Ramos (cell line): Measurements from ENCODE around the gene SLC25A19.

Experiments
- in situ Hi-C: fragments of 300-500 bp; cut with MboI; formaldehyde crosslinking; loops from one replicate; pipeline ENCODE4 v1.14.3; 2022; ENCODE audit warnings: low sequenced_read_pairs; ENCODE audit not compliant: unreplicated experiment

The SLC25A19 gene

DNA sequence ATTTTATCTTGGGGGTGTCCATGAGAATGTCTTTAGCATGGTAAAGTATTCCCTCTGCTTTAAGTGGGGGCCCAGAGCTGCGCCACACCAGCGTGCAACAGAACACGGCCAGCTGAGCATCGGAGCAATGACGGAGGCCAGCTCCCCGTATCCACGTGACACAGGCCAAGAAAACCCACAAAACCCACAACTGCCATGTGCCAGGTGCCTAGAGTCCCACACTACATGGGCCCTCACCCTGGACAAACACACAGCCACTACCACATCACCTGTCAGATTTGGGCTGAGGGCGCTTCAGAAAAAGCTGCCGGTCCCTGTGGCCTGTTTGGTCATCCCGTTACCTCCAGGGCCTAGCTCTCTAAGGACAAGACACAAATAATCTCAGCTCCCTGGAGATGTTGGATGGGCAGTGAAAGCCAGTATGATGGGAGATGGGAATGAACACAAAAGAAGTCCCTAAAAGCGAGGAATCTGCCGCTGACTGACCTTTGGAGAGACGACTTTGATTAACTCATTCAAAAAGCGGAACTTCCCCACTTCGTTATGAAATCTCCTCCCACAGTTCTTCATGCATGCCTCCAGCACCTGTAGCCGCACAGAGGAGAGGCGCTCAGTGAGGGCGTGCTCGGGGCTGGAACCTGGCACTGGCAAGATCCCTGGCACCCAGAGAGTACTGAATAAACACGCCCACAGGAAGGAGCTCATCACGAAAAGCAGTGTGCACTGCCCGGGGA is 44.9 kb downstream of the SLC25A19 start:
- in situ Hi-C loops = loop anchor here (10.0 kb wide), 1 partner anchor 171 kb away; no protein-coding TSS in a partner anchor

DNA sequence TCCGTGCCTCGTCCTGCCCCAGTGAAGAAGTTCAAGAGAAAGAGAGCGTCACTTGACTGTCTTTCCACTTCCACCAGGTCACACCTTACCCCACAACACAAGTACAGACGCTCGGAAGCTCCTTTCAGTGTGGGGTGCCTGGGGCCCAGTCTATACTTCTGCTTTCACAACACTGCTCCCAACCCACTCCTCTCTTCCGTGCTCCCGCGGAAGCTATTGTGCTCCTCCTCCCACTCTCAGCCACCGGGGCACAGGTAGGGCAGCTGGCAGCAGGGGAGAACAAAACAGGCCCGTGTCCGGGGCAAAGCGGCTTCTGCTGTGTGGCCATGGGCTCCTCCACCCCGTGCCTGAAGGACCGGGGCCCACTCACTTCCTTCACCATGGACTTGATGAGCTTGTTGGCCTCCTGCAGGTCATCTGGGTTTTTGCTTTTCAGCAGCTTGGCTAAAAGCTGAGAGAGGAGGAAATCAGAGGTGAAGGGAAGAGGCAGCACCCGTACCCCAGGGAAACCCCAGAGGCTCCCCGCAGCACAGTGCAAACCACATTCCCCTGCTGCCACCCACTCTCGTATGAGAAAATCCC is 46.7 kb downstream of the SLC25A19 start:
- in situ Hi-C loops = loop anchor here (10.0 kb wide), 1 partner anchor 172 kb away; no protein-coding TSS in a partner anchor

DNA sequence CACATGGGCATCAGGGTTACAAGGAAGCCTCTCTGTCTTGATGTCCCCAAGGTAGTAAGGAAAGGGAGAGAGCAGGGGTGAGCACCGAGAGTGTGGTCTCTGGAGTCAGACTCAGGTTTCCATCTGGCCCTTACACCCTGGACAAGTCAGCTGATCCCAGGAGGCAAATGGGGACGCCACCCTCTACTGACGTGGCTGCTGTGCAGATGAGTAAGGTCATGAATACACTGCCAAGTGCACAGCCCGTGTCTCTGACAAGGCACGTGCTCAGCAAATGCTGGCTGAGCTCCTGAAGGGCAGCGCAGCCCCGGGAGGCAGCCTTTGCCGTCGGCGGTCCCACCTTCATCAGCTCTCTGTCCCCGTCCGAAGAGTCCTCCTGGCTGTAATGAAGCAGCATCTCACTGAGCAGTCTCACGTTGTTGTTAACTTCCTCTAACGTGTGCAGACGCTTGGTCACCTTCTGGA is 47.2 kb downstream of the SLC25A19 start:
- in situ Hi-C loops = loop anchor here (10.0 kb wide), 1 partner anchor 173 kb away; no protein-coding TSS in a partner anchor

DNA sequence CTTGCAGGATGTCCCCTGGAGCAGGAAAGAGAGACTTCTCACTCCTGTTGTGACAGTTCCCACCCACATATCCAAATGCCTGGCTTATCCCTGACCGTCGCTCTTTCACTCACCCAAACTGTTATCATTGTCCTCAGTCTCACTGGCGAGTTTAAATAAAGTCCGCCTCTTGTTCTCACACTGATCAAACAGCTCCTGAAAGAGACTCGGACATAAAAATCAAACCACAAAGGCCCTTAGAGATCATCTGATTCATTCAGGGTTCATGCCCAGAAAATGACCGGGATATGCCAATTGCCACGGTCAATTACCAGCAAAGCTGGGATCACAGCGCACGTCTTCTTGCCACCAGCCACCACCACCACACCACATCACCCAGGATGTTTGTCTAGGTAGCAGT is 47.7 kb downstream of the SLC25A19 start:
- in situ Hi-C loops = loop anchor here (10.0 kb wide), 1 partner anchor 173 kb away; no protein-coding TSS in a partner anchor

DNA sequence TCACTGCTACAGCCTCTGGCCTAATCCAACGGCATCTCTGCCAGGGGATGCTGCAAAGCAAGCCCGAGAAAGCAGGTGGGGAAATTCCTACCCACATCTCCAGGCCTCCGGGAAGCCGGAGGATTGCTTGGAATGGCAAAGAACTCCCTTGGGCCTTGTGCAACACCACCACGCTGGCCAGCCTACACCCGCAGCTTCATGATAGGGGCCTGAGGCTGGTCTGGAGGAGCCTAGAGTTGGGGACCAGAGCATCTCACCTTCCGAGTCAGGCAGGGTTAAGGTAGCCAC is 48.1 kb downstream of the SLC25A19 start:
- in situ Hi-C loops = loop anchor here (10.0 kb wide), 1 partner anchor 174 kb away; no protein-coding TSS in a partner anchor

DNA sequence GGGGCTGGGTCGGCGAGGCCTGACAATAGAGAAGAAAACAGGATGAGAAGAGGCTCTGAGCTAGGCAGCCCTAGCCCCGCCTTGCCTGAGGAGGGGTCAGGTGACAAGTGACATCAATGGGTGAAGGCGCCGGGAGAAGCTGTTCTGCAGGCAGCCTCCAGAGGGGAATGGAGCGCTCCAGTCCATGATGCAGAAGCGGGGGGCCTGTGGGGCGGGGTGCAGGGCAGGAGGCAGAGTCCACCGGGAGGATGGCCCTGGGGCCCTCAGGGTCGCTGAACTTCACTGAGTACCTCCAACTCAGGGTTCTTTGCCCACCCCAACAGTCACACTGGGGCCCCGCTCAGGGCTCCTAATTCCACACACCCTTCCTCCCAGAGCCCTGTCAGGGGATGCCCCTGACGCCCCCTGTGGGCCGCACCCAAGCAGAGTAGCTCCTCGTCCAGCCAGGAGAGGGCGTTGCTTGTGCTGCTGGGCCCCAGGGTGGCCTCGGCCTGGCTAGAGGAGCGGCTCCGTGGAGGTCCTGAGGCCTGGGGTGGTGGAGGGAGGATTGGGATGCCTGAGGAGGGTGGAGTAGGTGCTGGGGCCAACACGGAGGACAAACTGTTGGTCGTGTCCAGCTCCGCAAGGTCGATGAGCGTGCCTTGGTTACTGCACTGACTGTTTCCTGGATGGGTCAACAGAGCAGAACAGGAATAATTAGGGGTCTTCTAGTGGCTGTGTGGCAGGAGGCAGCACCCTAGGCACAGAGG is 48.7 kb downstream of the SLC25A19 start:
- in situ Hi-C loops = loop anchor here (10.0 kb wide), 1 partner anchor 174 kb away; no protein-coding TSS in a partner anchor

DNA sequence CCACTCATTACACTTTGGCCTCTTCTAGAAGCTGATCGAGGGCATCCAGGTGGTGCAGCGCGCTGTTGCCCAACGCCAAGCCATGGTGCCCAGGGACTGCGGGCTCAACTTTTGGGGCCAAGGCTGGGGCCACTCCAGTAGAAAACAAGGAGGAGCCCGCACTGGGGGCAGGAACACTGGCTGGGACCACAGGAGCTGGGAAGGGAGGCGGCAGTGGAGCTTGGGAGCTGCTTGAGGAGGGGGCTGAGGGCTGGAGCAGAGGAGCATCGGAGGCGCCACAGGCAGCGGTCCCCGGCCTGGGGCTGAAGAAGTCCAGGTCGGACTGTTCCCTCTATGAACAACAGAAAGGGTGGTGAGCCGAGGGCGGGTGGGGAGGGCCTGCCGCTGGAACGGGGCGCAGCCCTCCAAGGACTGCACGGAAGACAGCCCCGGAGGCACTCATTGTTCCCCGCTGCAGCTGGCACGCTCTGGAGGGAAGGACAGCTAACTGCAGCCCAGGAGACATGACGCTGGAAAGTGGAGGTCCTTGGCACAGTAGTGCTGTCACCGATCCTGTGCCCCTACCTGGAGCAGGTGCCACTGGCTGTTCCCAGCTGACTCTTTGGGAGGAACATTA is 49.3 kb downstream of the SLC25A19 start:
- in situ Hi-C loops = loop anchor here (10.0 kb wide), 1 partner anchor 175 kb away; no protein-coding TSS in a partner anchor

DNA sequence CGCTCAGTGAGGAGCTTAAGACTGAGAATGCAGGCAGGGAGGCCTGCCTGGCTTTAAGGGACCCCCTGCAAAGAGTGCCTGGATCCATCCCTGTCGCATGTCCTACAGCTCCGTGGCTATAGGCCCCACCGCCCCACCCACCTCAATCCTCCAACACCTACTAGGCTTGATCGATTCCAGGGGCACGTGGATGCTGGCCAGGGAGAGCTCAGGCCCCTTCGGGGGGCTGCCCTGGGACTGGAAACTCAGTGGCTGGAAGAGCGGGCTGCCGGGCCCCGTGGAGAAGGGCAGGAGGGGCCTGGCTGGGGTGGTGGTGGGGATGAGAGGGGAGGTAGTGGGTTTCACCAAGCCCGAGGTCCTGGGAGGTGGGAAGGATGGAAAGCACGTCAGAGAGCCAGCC is 50.0 kb downstream of the SLC25A19 start:
- in situ Hi-C loops = no loop called here

DNA sequence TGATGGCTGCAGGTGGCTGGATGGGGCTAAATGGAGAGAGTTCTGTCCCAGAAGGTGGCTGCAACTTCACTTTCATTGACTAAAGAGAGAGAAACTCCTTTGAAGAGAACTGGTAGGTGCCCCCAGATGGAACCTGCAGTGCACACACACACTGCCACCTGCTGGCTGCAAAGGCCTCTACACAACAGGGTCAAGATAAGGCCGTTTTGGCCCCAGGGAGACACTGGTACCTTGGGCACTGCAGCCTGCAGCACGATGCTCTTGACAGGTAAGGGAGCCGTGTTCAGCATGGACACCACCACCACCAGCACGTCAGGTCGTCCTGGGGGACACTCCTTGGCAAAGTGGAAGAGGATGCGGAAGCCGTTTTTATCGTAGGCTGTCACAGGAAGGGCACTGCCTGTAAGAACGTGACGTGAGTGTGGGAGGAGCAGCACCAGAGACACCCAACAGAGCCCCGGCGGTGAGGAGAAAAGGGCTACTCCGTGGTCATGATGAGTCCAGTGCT is 50.5 kb downstream of the SLC25A19 start:
- in situ Hi-C loops = no loop called here

DNA sequence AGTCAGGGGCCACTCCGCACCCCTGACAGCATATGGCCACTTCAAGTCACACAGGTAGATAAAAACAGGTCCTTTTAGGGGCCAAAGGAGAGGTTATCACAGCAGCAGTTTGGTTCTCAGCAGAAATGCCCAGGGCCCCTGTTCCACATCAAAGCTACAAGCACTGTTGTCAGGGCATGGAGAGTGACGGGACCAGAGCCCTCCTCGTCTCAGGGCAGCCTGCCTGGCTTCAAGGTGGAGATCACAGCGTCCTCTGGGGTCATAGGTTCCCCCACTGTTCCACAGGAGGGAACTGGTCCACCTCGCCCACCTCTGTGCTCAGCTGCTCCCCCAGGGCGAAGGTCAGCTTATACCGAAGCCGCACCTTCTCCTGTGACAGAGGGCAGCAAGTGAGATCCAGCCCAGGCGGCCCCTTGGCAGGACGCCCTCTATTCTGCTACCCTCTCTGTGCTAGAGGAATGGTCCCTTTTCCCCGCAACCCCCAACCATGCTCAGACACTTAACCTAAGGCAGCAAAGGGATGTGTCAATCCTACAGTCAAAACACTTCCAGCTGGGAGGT is 51.1 kb downstream of the SLC25A19 start:
- in situ Hi-C loops = no loop called here

DNA sequence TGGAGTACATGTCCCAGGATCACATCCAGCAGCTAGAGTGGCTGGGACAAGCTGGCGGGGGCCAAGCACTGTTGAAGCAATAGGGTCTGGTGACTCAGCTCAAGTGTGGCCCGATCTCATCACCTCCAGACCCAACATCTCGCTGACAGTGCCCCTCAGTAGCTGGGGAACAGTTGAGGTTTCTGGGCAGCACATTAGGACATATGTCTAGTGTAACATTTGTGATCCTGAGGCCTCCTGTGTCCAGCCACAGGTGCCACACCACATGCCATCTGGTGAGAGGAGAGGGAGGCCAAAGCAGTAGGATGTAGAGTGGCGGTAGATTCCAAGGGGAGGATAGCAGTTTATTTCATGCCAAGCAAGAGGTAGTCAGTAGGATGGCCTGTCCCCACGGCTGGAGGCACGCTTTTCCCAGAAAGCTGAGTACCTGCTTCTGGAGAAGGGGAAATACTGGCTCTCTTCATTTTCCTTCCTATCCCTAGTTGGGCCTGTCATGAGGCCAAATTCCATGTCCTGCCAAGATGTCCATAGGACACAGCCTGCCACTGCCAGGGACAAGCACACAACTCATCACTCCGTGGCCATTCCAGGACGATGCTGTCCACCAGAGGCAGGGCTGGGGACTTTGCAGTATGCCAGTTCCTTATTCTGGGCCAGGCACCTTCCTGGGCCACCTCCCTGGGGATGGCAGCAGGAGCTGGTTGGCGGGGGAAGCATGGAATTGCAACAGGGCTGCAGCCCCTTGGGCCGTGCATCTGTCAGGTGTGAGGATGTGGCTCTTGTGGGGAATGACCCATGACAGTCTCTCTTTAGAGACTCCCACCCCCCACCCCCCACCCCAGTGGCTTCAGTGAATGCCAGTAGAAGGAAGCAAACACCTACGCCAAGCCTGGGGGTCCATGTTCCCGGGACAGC is 51.9 kb downstream of the SLC25A19 start:
- in situ Hi-C loops = no loop called here

DNA sequence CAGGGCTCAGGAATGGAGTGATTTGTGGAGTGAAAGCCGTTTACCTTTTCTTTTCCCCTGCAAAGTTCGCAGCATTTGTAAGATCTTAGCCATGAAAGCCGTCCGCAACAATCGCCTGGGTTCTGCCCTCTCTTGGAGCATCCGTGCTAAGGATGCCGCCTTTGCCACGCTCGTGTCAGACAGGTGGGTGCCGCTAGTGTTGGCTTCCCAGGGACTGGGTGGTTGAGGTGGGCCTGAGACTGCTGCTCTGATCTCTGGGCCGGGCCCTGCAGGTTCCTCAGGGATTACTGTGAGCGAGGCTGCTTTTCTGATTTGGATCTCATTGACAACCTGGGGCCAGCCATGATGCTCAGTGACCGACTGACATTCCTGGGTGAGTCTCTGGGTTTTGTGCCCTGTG is 56.4 kb downstream of the SLC25A19 start:
- in situ Hi-C loops = no loop called here

DNA sequence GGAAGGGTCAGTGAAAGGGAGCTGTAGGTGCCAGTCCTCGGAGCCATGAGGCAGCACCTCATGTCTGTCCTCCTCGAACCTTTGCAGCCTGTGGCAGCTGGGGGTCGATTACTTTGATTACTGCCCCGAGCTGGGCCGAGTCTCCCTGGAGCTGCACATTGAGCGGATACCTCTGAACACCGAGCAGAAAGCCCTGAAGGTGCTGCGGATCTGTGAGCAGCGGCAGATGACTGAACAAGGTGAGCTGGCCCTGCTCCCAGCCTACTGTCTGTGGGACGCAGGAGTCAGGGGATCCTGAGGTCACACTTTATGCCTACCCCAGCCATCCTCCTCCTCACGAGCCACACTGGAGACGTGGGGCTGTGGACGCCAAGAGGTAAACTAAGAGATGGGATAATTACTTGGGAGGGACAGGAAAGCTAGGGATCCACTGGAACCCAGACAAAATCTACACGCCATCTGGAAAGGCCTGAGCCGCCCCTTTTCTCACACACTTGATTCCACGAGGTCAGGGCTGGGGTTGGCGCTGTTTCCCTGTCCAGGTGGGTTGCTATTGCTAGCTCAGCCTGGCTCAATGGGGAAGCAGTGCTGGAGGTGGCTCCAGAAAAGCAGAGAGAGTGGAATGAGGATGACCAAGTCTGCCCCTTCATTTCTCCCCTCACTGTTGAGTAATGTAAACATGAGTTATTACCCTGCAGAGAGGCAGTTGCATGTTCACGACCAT is 57.3 kb downstream of the SLC25A19 start:
- in situ Hi-C loops = no loop called here

DNA sequence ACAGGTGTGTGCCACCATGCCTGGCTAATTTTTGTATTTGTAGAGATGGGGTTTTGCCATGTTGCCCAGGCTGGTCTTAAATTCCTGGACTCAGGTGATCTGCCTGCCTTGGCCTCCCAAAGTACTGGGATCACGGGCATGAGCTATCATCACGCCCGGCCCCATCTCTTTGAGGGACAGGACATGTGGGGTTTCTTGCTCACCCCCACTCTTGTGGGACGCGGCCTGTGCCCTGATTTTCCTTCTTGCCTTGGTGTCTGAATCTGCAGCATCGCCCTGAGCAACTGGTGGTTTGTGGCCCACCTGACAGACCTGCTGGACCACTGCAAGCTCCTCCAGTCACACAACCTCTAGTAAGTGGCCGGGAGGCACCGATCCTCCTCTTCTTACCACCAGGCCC is 58.2 kb downstream of the SLC25A19 start:
- in situ Hi-C loops = no loop called here

DNA sequence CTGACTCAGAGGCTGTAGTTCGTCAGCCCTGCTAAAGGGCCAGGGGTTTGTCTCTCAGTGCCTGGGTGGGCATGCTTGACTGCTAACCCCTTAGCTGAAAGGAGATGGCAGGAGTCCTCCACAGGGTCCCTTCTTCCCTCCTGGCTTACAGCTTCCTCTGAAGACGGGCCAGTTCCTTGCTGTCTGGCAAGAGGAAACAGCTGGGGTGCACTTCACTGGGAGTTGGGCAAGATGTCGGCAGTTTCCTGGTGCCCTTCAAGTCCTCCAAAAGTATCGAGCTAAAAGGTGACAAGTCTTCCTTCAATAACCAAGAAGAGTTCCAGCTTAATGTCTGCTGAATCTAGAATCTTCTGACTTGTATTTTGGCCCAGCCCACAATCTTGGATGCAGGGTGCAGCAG is 60.4 kb downstream of the SLC25A19 start:
- in situ Hi-C loops = no loop called here

DNA sequence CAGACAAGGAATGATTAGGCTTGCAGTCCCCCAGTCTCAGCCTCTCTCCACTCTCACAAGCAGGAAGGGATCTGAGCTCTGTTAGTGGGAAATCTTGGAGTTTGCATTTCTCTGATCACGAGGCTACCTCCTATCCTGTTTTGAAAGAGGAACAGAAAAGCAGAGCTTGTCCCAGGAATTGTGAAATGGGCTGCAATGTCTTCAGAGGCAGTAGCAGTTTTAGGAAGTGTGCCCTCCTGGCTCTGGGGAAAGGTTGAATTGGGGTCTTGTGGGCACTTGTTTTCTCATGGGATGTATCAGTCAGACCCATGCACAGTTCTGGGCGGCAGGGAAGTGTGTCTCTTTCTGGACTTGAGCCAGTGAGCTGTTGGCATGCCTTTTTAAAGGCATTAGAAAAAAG is 60.9 kb downstream of the SLC25A19 start:
- in situ Hi-C loops = no loop called here

DNA sequence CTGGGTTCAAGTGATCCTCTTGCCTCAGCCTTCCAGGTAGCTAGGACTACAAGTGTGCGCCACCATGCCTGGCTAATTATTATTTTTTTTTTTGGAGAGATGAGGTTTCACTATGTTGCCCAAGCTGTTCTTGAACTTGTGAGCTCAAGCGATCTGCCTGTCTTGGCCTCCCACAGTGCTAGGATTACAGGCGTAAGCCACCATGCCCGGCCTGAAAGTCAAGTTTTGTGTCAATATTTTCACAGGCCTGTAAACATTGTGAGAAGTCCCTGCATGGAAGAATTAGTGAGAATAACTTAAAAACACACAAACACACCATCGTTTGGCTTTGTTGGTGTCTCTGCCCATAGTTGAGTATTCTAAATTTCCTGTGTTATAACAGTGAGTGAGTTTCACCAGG is 61.5 kb downstream of the SLC25A19 start:
- in situ Hi-C loops = no loop called here

DNA sequence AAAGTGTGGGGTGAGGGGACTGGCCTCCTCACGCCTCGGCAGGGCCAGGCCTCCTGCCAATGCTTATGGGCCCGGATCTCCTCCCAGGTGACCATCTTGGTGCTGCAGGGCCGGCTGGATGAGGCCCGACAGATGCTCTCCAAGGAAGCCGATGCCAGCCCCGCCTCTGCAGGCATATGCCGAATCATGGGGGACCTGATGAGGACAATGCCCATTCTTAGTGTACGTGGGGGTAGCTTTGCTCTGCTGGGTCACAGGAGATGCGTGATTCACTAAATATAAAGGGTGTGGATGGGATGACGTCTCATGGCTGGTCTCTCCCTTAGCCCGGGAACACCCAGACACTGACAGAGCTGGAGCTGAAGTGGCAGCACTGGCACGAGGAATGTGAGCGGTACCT is 64.2 kb downstream of the SLC25A19 start:
- in situ Hi-C loops = no loop called here
